ENCODE data around the gene SPACA1.

SPACA1 gene

GRCh38 chr6:88074791-88075190 lies 27.1 kb downstream of the SPACA1 start:
- in situ Hi-C loops (cut with MboI; ENCODE audit: low sequenced_read_pairs, unreplicated experiment) = no loop called here
- no peak for DNase-seq (ENCODE audit: low spot score)
- TF ChIP-seq CTCF (IDR thresholded peaks at IDR 0.05; ENCODE audit: borderline replicate concordance, control extremely low read depth, extremely low read depth, insufficient read depth, missing control alignments) = no peak

- in situ Hi-C loops (cut with MboI; ENCODE audit: low sequenced_read_pairs, unreplicated experiment) = no loop called here
- TF ChIP-seq CTCF (IDR thresholded peaks at IDR 0.05; ENCODE audit: borderline replicate concordance, control extremely low read depth, extremely low read depth, insufficient read depth, missing control alignments) = no peak
- no peak for DNase-seq (ENCODE audit: low spot score)
These were observed 29.7 kb downstream of the SPACA1 start for GRCh38 chr6:88077305-88077704.

- DNase-seq (ENCODE audit: low spot score) = no peak
- in situ Hi-C loops (cut with MboI; ENCODE audit: low sequenced_read_pairs, unreplicated experiment) = no loop called here
- no peak for TF ChIP-seq CTCF (IDR thresholded peaks at IDR 0.05; ENCODE audit: borderline replicate concordance, control extremely low read depth, extremely low read depth, insufficient read depth, missing control alignments)
These were observed 39.2 kb downstream of the SPACA1 start for GRCh38 chr6:88086792-88087191.

- DNase-seq (ENCODE audit: low spot score) = no peak
- no peak for TF ChIP-seq CTCF (IDR thresholded peaks at IDR 0.05; ENCODE audit: borderline replicate concordance, control extremely low read depth, extremely low read depth, insufficient read depth, missing control alignments)
These were observed 42.1 kb downstream of the SPACA1 start for GRCh38 chr6:88089708-88090107.

GRCh38 chr6:88105741-88106340 lies 58.2 kb downstream of the SPACA1 start:
- no peak for TF ChIP-seq CTCF (IDR thresholded peaks at IDR 0.05; ENCODE audit: borderline replicate concordance, control extremely low read depth, extremely low read depth, insufficient read depth, missing control alignments)
- in situ Hi-C loops (cut with MboI; ENCODE audit: low sequenced_read_pairs, unreplicated experiment) = no loop called here
- no peak for DNase-seq (ENCODE audit: low spot score)

More at GRCh38 chr6:88089708-88090107, 42.1 kb downstream of the SPACA1 start:
- in situ Hi-C loops (cut with MboI; ENCODE audit: low sequenced_read_pairs, unreplicated experiment) = no loop called here

- TF ChIP-seq CTCF (IDR thresholded peaks at IDR 0.05; ENCODE audit: borderline replicate concordance, control extremely low read depth, extremely low read depth, insufficient read depth, missing control alignments) = no peak
- in situ Hi-C loops (cut with MboI; ENCODE audit: low sequenced_read_pairs, unreplicated experiment) = no loop called here
These were observed 59.6 kb downstream of the SPACA1 start for GRCh38 chr6:88107241-88107640.

More at GRCh38 chr6:88107241-88107640, 59.6 kb downstream of the SPACA1 start:
- DNase-seq (ENCODE audit: low spot score) = no peak
